Measurements from ENCODE around the gene TSPAN18.
"Not testable (repeated sequence)": the region's sequence is repeated elsewhere in the genome, so short reads cannot be mapped to it uniquely, and the experiment has no call there.

TSPAN18 gene

GRCh38 chr11:44868455-44869421, 142.0 kb downstream of the TSPAN18 start:
- H3K9me3 ChIP-seq (ENCODE audit: control insufficient read depth, low read length): no peaks in the 10 kb centered on the region
- no peak overlapping the region for H3K18ac ChIP-seq (ENCODE audit: low read depth in 1 of 2, low read length in 2 of 2)
- H2BK15ac ChIP-seq (ENCODE audit: low read depth, poor library complexity, severe bottlenecking): no peak overlapping the region
- H3K14ac ChIP-seq (ENCODE audit: low read length in 2 of 2): no peak overlapping the region
- no peak overlapping the region for H2AFZ ChIP-seq (ENCODE audit: low read depth, low read length)
- H2BK12ac ChIP-seq (ENCODE audit: low read length in 2 of 2): peak overlapping the region in 1 of 2 experiments; percentile 4
- no peak overlapping the region for H3K4ac ChIP-seq (ENCODE audit: low read depth in 1 of 2, low read length in 2 of 2)
- H3K36me3 ChIP-seq (ENCODE audit: control insufficient read depth in 1 of 2, insufficient read depth in 2 of 2, low read depth in 1 of 2, low read length in 2 of 2): no peaks in the 10 kb centered on the region
- peaks cover 7% of the 10 kb centered on the region for H3K4me1 ChIP-seq (ENCODE audit: control insufficient read depth, insufficient read depth, low read depth, low read length)
- no peak overlapping the region for H4K8ac ChIP-seq (ENCODE audit: low read length)
- H3K4me2 ChIP-seq (ENCODE audit: low read length, poor library complexity, severe bottlenecking): no peak overlapping the region
- H4K91ac ChIP-seq (ENCODE audit: low read length): no peak overlapping the region
- no peak overlapping the region for H3K23ac ChIP-seq (ENCODE audit: low read length in 2 of 2)
- peaks cover 22 to 86% of the 10 kb centered on the region in 2 experiments for H3K27me3 ChIP-seq (ENCODE audit: control insufficient read depth in 1 of 2, insufficient read depth in 1 of 2, low read length in 2 of 2)
- 91% methylated on average over 13 of the region's 14 CpGs for WGBS
- H3K79me1 ChIP-seq (replicated peaks; ENCODE audit: low read length, poor library complexity, severe bottlenecking): no peaks in the 10 kb centered on the region
- no peak overlapping the region for H3K4me3 ChIP-seq (ENCODE audit: insufficient read depth in 1 of 2, low read depth in 1 of 2, low read length in 2 of 2)
- H2BK120ac ChIP-seq (ENCODE audit: low read depth, low read length): no peak overlapping the region
- DNase-seq: no peak
- no peak overlapping the region for H2BK5ac ChIP-seq (ENCODE audit: low read depth, low read length, poor library complexity, severe bottlenecking)
- H2AK5ac ChIP-seq (ENCODE audit: low read length, severe bottlenecking): no peak overlapping the region
- no peak overlapping the region for H3K27ac ChIP-seq (ENCODE audit: low read length, poor library complexity, severe bottlenecking)
- H3K9ac ChIP-seq (ENCODE audit: low read length): no peak overlapping the region

GRCh38 chr11:44870181-44870580, 143.4 kb downstream of the TSPAN18 start:
- no peak overlapping the region for H2BK5ac ChIP-seq (ENCODE audit: low read depth, low read length, poor library complexity, severe bottlenecking)
- H2AK5ac ChIP-seq (ENCODE audit: low read length, severe bottlenecking): no peak overlapping the region
- no peak overlapping the region for H2BK12ac ChIP-seq (ENCODE audit: low read length in 2 of 2)
- H3K23ac ChIP-seq (ENCODE audit: low read length in 2 of 2): no peak overlapping the region
- no peaks in the 10 kb centered on the region for H3K9me3 ChIP-seq (ENCODE audit: control insufficient read depth, low read length)
- no peak overlapping the region for H4K91ac ChIP-seq (ENCODE audit: low read length)
- H2BK120ac ChIP-seq (ENCODE audit: low read depth, low read length): no peak overlapping the region
- 85% methylated on average over 2 of the region's 3 CpGs for WGBS
- H3K9ac ChIP-seq (ENCODE audit: low read length): no peak overlapping the region
- H3K14ac ChIP-seq (ENCODE audit: low read length in 2 of 2): no peak overlapping the region
- H4K8ac ChIP-seq (ENCODE audit: low read length): no peak overlapping the region
- H3K4ac ChIP-seq (ENCODE audit: low read depth in 1 of 2, low read length in 2 of 2): no peak overlapping the region
- no peak overlapping the region for H3K18ac ChIP-seq (ENCODE audit: low read depth in 1 of 2, low read length in 2 of 2)
- no peak overlapping the region for H3K4me3 ChIP-seq (ENCODE audit: insufficient read depth in 1 of 2, low read depth in 1 of 2, low read length in 2 of 2)
- peaks cover 7% of the 10 kb centered on the region for H3K4me1 ChIP-seq (ENCODE audit: control insufficient read depth, insufficient read depth, low read depth, low read length)
- no peak overlapping the region for H3K4me2 ChIP-seq (ENCODE audit: low read length, poor library complexity, severe bottlenecking)
- no peak overlapping the region for H2BK15ac ChIP-seq (ENCODE audit: low read depth, poor library complexity, severe bottlenecking)
- H3K27me3 ChIP-seq (ENCODE audit: control insufficient read depth in 1 of 2, insufficient read depth in 1 of 2, low read length in 2 of 2): peaks cover 29 to 89% of the 10 kb centered on the region in 2 experiments
- H3K27ac ChIP-seq (ENCODE audit: low read length, poor library complexity, severe bottlenecking): no peak overlapping the region
- H3K79me1 ChIP-seq (replicated peaks; ENCODE audit: low read length, poor library complexity, severe bottlenecking): no peaks in the 10 kb centered on the region
- no peak overlapping the region for H2AFZ ChIP-seq (ENCODE audit: low read depth, low read length)
- no peaks in the 10 kb centered on the region for H3K36me3 ChIP-seq (ENCODE audit: control insufficient read depth in 1 of 2, insufficient read depth in 2 of 2, low read depth in 1 of 2, low read length in 2 of 2)
- no peak for DNase-seq

- Histone ChIP-seq H3K4ac (ENCODE audit: low read depth in 1 of 2, low read length in 2 of 2) (no peak overlapping the region), H2BK120ac (ENCODE audit: low read depth, low read length) (no peak overlapping the region), H3K4me1 (ENCODE audit: control insufficient read depth, insufficient read depth, low read depth, low read length) (peaks cover 5% of the 10 kb centered on the region), H3K27me3 (ENCODE audit: control insufficient read depth in 1 of 2, insufficient read depth in 1 of 2, low read length in 2 of 2) (peaks cover 30 to 89% of the 10 kb centered on the region in 2 experiments), H3K9me3 (ENCODE audit: control insufficient read depth, low read length) (no peaks in the 10 kb centered on the region), H3K4me2 (ENCODE audit: low read length, poor library complexity, severe bottlenecking) (no peak overlapping the region), H2AFZ (ENCODE audit: low read depth, low read length) (no peak overlapping the region), H3K27ac (ENCODE audit: low read length, poor library complexity, severe bottlenecking) (no peak overlapping the region), H3K9ac (ENCODE audit: low read length) (no peak overlapping the region), H3K14ac (ENCODE audit: low read length in 2 of 2) (no peak overlapping the region), H3K23ac (ENCODE audit: low read length in 2 of 2) (no peak overlapping the region), H4K8ac (ENCODE audit: low read length) (no peak overlapping the region), H2BK5ac (ENCODE audit: low read depth, low read length, poor library complexity, severe bottlenecking) (no peak overlapping the region), H4K91ac (ENCODE audit: low read length) (no peak overlapping the region), H3K4me3 (ENCODE audit: insufficient read depth in 1 of 2, low read depth in 1 of 2, low read length in 2 of 2) (no peak overlapping the region), H3K79me1 (replicated peaks; ENCODE audit: low read length, poor library complexity, severe bottlenecking) (no peaks in the 10 kb centered on the region), H2BK12ac (ENCODE audit: low read length in 2 of 2) (no peak overlapping the region), H3K36me3 (ENCODE audit: control insufficient read depth in 1 of 2, insufficient read depth in 2 of 2, low read depth in 1 of 2, low read length in 2 of 2) (no peaks in the 10 kb centered on the region), H2AK5ac (ENCODE audit: low read length, severe bottlenecking) (no peak overlapping the region), H2BK15ac (ENCODE audit: low read depth, poor library complexity, severe bottlenecking) (no peak overlapping the region), H3K18ac (ENCODE audit: low read depth in 1 of 2, low read length in 2 of 2) (no peak overlapping the region)
- WGBS: 100% methylated on average over 1 of the region's 2 CpGs
- no peak for DNase-seq
Measured at GRCh38 chr11:44870615-44871176, 143.9 kb downstream of the TSPAN18 start.

- not testable (repeated sequence) for H2BK15ac ChIP-seq (ENCODE audit: low read depth, poor library complexity, severe bottlenecking); H3K9me3 ChIP-seq (ENCODE audit: control insufficient read depth, low read length); H3K79me1 ChIP-seq (replicated peaks; ENCODE audit: low read length, poor library complexity, severe bottlenecking); H3K4me3 ChIP-seq (ENCODE audit: insufficient read depth in 1 of 2, low read depth in 1 of 2, low read length in 2 of 2); H3K23ac ChIP-seq (ENCODE audit: low read length in 2 of 2); H3K36me3 ChIP-seq (ENCODE audit: control insufficient read depth in 1 of 2, insufficient read depth in 2 of 2, low read depth in 1 of 2, low read length in 2 of 2); H2BK5ac ChIP-seq (ENCODE audit: low read depth, low read length, poor library complexity, severe bottlenecking); H3K18ac ChIP-seq (ENCODE audit: low read depth in 1 of 2, low read length in 2 of 2); H4K91ac ChIP-seq (ENCODE audit: low read length); H2BK12ac ChIP-seq (ENCODE audit: low read length in 2 of 2); H2BK120ac ChIP-seq (ENCODE audit: low read depth, low read length); H3K4me1 ChIP-seq (ENCODE audit: control insufficient read depth, insufficient read depth, low read depth, low read length); H3K27ac ChIP-seq (ENCODE audit: low read length, poor library complexity, severe bottlenecking); H3K4me2 ChIP-seq (ENCODE audit: low read length, poor library complexity, severe bottlenecking); H3K9ac ChIP-seq (ENCODE audit: low read length); DNase-seq; H4K8ac ChIP-seq (ENCODE audit: low read length); H2AFZ ChIP-seq (ENCODE audit: low read depth, low read length); H2AK5ac ChIP-seq (ENCODE audit: low read length, severe bottlenecking); H3K14ac ChIP-seq (ENCODE audit: low read length in 2 of 2); H3K4ac ChIP-seq (ENCODE audit: low read depth in 1 of 2, low read length in 2 of 2)
- H3K27me3 ChIP-seq (ENCODE audit: control insufficient read depth in 1 of 2, insufficient read depth in 1 of 2, low read length in 2 of 2): peaks cover 32 to 89% of the 10 kb centered on the region in 2 experiments
- WGBS: 95% methylated on average over 3 of the region's 3 CpGs
Measured at GRCh38 chr11:44871682-44872081, 144.9 kb downstream of the TSPAN18 start.

Data from mesenchymal stem cell (in vitro differentiated cells and primary cell).